T-helper 1 cell (primary cell): ENCODE data around the gene TBCD.

Experiments used
- DNase-seq, 5 donors: peaks; one replicate each; pipeline ENCODE4 v3.0.0-alpha.2; 2012 to 2020

The TBCD gene

DNA sequence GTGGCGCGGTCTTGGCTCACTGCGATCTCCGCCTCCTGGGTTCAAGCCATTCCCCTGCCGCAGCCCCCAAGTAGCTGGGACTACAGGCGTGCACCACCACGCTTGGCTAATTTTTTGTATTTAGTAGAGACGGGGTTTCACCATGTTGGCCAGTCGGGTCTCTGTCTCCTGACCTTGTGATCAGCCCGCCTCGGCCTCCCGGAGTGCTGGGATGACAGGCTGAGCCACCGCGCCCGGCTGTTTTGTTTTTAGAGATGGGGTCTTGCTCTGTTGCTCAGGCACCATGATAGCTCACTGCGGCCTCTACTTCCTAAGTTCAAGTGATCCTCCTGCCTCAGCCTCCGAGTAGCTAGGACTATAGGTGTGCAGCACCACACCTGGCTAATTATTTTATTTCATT lies 60.7 kb downstream of the TBCD start:
- DNase-seq, result no peak

GRCh38 chr17:82813299-82814051 lies 61.6 kb downstream of the TBCD start:
- DNase-seq, result no peak

GRCh38 chr17:82814834-82815233 lies 63.0 kb downstream of the TBCD start:
- DNase-seq, result no peak

DNA sequence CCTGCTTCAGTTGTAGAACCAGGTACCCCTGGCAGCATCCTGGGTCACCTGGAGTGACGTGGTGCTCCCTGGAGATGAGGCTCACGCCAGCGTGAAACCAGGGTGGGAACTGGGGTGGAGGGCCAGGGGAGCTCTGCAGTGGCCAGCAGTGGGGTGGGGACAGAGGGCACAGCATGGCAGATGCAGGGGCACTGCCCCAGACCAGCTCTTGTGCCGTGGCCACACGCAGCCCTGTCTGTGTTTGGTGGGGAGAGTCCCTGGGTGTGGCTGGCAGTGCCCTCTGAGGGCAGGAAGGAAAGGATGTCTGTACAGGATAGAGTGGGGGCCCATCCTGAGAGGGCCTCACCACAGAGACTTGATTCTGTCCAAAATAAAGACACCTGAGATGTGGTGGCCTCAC lies 63.5 kb downstream of the TBCD start:
- DNase-seq, result no peak

- no peak for DNase-seq
Measured at GRCh38 chr17:82815790-82816305, 64.0 kb downstream of the TBCD start.

DNA sequence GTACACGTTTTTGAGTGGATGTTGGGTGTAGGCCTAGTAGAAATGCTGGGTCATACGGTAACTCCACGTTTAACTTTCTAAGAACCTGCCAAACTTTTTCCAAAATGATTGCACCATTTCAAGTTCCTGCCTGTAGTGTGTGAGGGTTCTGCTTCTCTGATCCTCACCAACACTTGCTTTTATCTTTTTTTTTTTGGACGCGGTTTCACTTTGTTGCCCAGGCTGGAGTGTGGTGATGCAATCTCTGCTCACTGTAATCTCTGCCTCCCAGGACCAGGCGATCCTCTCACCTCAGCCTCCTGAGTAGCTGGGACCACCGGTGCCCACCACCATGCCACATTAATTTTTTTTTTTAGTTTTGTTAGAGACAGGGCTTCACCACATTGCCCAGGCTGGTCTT lies 64.5 kb downstream of the TBCD start:
- no peak for DNase-seq

- no peak for DNase-seq
Measured at GRCh38 chr17:82817947-82818346, 66.1 kb downstream of the TBCD start.

DNA sequence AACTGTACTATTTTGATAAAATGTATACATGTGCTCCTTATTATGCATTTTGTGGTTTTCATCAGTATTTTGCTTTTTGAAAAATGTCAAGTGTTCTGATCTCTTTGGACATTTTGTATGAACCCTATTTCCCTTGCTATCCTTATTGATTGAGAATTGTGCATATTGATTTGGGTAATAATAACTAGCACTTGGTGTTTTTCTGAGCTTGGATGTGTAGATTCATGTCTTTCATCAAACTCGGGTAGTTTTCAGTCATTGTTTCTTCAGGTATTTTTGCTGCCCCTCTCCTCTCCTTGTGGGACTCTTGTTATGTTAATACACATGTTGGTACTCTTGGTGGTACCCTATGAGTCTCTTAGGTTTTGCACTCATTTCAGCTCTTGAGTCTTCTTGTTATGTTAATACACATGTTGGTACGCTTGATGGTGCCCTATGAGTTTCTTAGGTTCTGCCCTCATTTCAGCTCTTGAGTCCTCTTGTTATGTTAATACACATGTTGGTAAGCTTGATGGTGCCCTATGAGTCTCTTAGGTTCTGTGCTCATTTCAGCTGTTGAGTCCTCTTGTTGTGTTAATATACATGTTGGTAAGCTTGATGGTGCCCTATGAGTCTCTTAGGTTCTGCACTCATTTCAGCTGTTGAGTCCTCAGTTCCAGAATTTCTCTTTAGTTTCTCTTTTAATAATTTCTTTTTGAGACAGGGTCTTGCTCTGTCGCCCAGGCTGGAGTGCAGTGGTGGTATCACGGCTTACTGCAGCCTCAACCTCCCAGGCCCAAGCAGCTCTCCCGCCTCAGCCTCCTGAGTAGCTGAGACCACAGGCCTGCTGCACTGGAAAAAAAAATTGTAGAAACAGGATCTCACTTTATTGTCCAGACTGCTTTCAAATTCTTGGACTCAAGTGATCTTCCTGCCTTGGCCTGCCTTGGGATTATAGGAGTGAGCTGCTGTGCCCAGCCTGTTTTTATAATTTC lies 68.7 kb downstream of the TBCD start:
- DNase-seq, result no peak

DNA sequence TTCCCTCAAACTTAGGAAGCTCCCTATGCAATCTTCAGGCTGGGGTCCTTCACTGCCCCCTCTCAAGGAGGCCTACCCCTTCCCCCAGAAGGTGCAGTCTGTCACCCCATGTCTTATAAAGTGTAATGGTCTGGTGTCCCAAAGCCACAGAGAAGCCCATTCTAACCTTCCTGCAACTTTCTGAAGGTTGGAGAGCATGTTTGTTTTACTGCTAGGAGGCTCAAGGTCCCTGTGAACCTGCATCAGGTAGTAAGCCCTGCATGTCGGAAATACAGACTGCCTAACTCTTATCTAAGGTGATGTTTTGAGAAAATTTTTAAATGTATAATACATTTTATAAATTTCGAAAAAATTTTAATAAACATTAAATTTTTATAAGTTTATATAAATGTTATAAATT lies 69.7 kb downstream of the TBCD start:
- DNase-seq, result no peak

- DNase-seq, result no peak
Measured at GRCh38 chr17:82822281-82822680, 70.4 kb downstream of the TBCD start.

DNA sequence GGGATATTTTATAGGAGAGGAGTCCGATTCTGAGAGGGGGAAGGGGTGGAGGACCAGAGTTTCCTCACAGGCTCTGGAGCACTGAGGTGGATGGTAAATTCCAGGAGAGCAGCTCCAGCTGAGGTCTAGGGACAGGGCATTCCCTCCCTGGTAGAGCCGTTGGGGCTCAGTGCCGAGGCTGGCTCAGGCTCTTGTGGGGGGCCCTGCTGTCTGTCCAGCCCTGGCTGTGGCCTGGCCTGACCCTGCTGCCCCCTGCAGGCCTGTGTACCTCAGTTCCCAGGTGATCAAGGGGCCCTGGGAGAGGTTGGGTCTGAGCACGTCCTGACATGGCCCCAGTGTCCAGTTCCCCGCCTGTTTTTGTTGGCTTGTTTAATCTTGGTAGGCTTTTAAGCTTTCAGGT lies 71.1 kb downstream of the TBCD start:
- DNase-seq, result no peak

DNA sequence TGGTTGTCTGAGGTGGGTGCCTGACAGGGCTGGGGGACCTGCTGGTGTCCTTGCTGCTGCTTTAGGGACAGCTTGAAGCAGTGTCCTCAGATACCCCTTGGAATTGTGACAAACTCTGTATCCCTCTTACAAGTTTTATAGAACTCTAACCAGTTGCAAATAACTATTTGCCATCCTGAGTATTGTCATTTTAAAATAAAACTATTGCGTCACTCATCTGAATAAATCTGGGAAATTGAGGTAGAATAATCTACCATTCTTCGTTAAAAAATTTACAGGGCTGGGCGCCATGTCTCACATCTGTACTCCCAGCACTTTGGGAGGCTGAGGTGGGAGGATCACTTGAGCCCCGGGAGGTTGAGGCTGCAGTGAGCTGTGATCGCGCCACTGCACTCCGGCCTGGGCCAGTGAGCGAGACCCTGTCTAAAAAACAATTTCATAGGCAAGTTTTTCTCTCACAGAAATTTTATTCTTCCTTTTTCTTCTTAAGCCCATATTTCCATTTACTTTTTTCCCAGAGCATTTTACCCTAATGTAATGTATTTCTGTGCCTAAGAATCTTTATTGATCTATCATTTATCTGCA lies 73.8 kb downstream of the TBCD start:
- no peak for DNase-seq

DNA sequence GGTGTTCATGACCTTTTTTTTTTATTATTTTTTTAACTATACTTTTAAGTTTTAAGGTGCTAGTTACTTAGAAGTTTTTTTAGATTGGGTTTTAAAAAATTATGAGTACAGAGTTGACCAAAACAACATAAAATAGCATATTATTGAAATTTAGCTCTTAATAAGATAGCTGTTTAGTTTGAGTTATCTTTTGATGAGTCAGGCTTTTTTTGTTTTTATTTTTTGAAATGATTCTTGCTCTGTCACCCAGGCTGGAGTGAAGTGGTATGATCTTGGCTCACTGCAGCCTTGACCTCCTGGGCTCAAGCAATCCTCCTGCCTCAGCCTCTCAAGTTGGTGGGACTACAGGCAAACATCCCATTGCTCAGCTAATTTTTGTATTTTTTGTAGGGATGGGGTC lies 74.3 kb downstream of the TBCD start:
- DNase-seq, result no peak

DNA sequence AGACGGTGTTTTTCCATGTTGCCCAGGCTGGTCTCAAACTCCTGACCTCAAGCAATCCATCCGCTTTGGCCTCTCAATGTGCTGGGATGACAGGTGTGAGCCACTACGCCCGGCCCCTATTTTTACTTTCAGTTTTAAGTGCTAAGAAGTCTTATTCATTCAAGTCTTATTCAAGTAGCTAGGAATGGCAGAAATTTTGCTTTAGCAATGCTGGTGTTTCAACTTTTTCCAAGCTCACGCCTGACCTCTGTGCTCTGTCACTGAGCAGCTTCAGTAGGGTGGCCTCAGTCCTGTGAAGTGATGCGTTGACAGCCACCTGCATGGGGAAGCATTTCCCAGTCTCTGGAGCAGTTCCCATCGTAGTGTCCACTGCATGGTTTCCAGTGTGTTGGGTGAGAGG lies 75.1 kb downstream of the TBCD start:
- DNase-seq, result no peak

DNA sequence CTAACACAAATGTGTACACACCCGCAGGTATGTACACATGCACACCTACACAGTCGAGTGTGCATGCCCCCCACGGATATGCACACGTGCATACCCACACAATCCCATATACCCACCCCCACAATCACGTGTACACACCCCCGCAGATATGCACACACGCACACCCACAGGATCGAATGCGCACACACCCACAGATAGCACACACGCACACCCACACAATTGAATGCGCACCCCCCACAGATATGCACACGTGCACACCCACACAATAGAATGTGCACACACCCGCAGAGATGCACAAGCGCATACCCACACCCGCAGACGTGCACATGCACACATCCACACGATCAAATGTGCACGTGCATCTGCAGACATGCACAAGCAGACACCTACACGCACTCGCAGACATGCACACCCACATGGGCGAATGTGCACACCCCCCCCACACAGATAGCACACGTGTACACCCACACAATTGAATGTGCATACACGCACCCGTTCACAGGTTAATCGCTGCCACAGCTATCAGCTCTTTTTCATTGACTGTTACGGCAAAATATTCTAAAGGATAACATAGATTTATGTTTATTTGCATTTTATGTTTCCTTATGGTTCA lies 77.1 kb downstream of the TBCD start:
- no peak for DNase-seq

DNA sequence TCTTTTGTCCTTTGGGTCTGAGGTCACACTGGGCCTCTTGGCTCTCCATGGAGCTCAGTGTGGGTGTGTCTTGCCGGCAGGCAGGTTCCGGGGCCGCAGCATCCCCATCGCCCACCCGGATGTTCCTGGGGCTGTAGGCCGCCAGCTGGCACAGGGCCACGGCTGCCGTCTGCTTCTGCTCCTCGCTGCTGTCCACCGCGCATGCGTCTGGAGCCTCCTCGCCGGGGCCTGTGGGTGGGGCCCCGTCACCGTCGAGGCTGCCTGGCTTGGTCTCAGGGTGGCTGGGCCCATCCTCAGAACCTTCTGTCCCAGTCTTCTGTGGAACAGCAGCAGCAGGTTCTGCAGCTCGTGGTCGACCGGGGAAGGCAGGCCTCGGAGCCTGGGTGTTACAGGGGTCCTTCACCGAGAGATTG lies 78.4 kb downstream of the TBCD start:
- DNase-seq, result no peak

- DNase-seq, result no peak
Measured at GRCh38 chr17:82831041-82831817, 79.4 kb downstream of the TBCD start.

- DNase-seq, result no peak
Measured at GRCh38 chr17:82831818-82832200, 79.9 kb downstream of the TBCD start.

GRCh38 chr17:82832411-82832810 lies 80.5 kb downstream of the TBCD start:
- no peak for DNase-seq

DNA sequence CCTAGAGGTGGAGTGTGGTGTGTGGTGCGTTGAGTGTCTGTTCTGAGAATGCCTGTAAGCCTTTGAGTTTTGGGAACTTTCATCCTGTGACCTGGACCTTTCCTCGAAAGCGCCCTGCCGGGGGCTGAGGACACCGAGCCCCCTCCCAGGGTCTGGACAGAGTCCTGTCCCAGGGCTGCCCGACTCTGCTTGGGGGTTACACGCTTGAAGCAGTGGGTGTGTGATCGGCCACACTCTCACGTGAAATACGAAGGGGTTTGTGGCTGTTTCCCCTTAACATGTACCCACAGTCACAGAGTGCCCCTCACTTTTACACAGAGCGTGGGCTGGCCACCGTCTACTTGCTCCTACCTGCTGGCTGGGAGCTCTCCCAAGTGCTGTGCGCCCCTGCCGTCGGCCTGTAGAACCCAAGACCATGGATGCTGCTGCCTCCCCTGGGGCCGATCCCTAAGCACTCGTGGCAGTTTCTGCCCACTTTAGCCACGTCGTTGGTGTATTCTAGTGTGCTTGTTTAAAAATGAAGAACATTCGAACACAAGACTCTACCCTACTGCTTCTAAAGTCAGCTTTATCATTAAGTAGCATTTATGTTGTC lies 81.1 kb downstream of the TBCD start:
- no peak for DNase-seq

DNA sequence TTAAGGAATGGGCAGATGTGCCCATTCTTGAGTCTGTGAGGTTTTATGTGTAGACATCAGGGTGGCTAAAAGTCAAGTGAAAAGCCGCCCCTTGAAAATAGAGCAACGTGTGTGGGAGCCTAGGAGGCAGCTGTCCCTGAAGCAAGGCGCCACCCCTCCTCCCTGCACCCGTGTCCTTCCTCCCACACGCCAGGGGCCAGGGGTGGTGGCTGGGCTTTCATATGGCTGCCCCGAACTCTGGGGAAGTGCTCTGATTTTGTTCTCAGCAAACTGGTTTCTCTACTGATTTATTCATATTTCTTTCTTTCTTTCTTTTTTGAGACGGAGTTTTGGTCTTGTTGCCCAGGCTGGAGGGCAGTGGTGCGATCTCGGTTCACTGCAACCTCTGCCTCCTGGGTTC lies 83.3 kb downstream of the TBCD start:
- DNase-seq, result no peak
